ENCODE measurements around the gene SLC22A23. TPM values are rescaled to one million over a fixed set of nuclear protein-coding genes. Genes with fewer than 3 reads are reported as not detected.

The SLC22A23 gene
- total and polyA plus RNA-seq, 4 donors = 4.9 to 45.4 (median 19.7) TPM

DNA sequence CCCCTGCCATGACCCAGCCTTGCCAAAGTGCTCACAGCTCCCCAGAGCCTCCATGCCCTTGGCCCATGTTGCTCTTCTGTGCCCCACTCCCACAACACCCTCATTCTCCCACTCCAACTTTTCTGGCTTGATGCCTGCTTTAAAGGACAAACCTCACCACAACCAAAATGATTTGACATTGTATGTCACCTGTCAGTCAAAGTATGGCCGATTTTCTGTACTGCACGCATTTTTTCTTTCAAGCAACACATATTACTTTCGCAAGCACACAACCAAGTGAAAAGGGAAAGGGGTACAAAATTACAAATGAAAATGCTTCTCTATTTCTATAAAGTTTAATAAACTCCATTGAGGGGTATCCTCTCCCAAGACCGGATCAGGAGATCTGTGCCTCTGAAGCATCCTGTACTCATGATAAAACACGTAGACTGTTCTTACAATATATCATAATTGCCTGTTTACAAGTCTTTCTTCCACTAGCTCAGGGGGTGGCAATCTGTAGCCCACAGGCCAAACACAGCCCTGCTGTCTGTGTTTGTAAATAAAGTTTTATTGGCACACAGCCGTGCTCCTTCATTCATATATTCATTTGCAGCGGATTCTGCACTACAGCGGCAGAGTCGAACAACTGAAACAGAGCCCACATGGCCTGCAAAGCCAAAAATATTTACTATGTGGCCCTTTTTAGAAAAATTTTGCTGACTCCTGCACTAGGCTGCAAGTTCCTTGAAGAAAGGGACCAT, 32.5 kb downstream of the SLC22A23 start:
- no peaks in the 10 kb centered on the region for H3K36me3 ChIP-seq (ENCODE audit: control insufficient read depth in 4 of 4, insufficient read depth in 3 of 4, low read depth in 1 of 4, low read length in 3 of 4)
- H3K9ac ChIP-seq (ENCODE audit: low read depth in 1 of 2, low read length in 2 of 2) = no peak overlapping the region
- no peaks in the 10 kb centered on the region for H3K9me3 ChIP-seq (ENCODE audit: control insufficient read depth in 4 of 4, low read length in 3 of 4)
- no peak overlapping the region for H3K27ac ChIP-seq (ENCODE audit: low read depth in 1 of 2, low read length in 2 of 2)
- peaks cover 5 to 22% (median 18%) of the 10 kb centered on the region in 4 donors for H3K4me1 ChIP-seq (ENCODE audit: control insufficient read depth in 4 of 4, insufficient read depth in 4 of 4, low read length in 3 of 4)
- WGBS = 96% methylated on average over 9 of the region's 9 CpGs
- TF ChIP-seq EGR1 (IDR thresholded peaks at IDR 0.05; ENCODE audit: low read depth in 2 of 2) = no peak
- no peak for TF ChIP-seq REST (IDR thresholded peaks at IDR 0.05)
- TF ChIP-seq, protein P1, sequence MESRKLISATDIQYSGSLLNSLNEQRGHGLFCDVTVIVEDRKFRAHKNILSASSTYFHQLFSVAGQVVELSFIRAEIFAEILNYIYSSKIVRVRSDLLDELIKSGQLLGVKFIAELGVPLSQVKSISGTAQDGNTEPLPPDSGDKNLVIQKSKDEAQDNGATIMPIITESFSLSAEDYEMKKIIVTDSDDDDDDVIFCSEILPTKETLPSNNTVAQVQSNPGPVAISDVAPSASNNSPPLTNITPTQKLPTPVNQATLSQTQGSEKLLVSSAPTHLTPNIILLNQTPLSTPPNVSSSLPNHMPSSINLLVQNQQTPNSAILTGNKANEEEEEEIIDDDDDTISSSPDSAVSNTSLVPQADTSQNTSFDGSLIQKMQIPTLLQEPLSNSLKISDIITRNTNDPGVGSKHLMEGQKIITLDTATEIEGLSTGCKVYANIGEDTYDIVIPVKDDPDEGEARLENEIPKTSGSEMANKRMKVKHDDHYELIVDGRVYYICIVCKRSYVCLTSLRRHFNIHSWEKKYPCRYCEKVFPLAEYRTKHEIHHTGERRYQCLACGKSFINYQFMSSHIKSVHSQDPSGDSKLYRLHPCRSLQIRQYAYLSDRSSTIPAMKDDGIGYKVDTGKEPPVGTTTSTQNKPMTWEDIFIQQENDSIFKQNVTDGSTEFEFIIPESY (IDR thresholded peaks at IDR 0.05) = no peak
- TF ChIP-seq HNF4G (IDR thresholded peaks at IDR 0.05) = no peak
- TF ChIP-seq FOXA2 (IDR thresholded peaks at IDR 0.05) = no peak
- TF ChIP-seq GABPA (IDR thresholded peaks at IDR 0.05 in 1 of 2, conservative IDR thresholded peaks at IDR 0.05 in 1 of 2) = no peak
- TF ChIP-seq FOXA1 (IDR thresholded peaks at IDR 0.05) = no peak
- no peak for TF ChIP-seq TAF1 (conservative IDR thresholded peaks at IDR 0.05)
- no peak for TF ChIP-seq RAD21 (IDR thresholded peaks at IDR 0.05)
- no peak for TF ChIP-seq JUND (IDR thresholded peaks at IDR 0.05)
- no peak for TF ChIP-seq HNF4A (conservative IDR thresholded peaks at IDR 0.05)
- TF ChIP-seq, protein P2, sequence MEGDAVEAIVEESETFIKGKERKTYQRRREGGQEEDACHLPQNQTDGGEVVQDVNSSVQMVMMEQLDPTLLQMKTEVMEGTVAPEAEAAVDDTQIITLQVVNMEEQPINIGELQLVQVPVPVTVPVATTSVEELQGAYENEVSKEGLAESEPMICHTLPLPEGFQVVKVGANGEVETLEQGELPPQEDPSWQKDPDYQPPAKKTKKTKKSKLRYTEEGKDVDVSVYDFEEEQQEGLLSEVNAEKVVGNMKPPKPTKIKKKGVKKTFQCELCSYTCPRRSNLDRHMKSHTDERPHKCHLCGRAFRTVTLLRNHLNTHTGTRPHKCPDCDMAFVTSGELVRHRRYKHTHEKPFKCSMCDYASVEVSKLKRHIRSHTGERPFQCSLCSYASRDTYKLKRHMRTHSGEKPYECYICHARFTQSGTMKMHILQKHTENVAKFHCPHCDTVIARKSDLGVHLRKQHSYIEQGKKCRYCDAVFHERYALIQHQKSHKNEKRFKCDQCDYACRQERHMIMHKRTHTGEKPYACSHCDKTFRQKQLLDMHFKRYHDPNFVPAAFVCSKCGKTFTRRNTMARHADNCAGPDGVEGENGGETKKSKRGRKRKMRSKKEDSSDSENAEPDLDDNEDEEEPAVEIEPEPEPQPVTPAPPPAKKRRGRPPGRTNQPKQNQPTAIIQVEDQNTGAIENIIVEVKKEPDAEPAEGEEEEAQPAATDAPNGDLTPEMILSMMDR (IDR thresholded peaks at IDR 0.05; ENCODE audit: low read depth, low read length, missing input control) = no peak
- TF ChIP-seq YY1 (IDR thresholded peaks at IDR 0.05) = no peak
- TF ChIP-seq RXRA (IDR thresholded peaks at IDR 0.05) = no peak
- H3K27me3 ChIP-seq (ENCODE audit: control insufficient read depth in 4 of 4, insufficient read depth in 4 of 4, low read length in 3 of 4) = no peaks in the 10 kb centered on the region
- DNase-seq (ENCODE audit: low spot score) = no peak
- H3K4me3 ChIP-seq (ENCODE audit: low read depth in 1 of 3, low read length in 3 of 3) = no peak overlapping the region
